NT2/D1 (cell line): ENCODE results near the gene TUBB4B.

Source experiments
- SUZ12 ChIP-seq: IDR thresholded peaks from 2 replicates; pipeline ENCODE4 v1.6.1; 2011; ENCODE audit not compliant: insufficient read length, insufficient read depth; ENCODE audit errors: extremely low read depth
- YY1 ChIP-seq: IDR thresholded peaks from 2 replicates; pipeline ENCODE4 v1.6.1; 2011; ENCODE audit not compliant: insufficient read length, insufficient read depth
- ZNF274 ChIP-seq: IDR thresholded peaks from 2 replicates; pipeline ENCODE4 v1.6.1; 2011; ENCODE audit warnings: mild to moderate bottlenecking, low read depth, low read length

DNA sequence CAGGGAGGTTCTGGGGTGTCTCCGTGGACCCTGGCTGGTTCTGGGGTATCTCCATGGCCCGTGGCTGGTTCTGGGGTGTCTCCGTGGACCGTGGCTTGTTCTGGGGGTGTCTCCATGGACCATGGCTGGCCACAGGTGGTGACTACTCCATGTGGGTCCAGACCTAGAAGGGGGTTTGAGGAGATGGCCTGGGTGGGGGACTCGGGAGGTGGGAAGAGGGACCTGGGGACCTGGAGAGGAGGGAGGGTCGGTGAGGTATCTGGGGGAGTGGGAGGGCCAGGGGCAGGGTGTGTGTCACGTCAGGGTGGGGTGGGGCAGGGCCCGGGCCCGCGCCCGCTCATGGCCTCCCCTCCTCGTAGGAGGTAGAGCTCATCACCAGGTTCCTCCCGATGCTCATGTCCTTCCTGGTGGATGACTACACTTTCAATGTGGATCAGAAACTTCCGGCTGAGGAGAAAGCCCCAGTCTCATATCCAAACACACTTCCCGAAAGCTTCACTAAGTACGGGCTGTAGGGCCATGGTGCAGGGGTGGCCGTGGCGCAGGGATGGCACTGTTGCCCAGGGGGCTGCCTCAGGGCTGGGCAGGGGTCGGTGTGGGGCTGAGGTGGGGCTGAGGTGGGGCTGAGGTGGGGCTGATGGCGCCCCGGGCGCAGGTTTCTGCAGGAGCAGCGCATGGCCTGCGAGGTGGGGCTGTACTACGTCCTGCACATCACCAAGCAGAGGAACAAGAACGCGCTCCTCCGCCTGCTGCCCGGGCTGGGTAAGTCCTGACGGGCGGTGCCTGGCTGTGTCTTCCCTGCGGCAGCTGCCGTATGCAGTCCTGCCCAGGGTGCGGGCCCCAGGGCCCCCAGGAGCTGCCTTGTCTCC is 25.7 kb downstream of the TUBB4B start:
- TF ChIP-seq YY1 (no peak), ZNF274 (no peak), SUZ12 (no peak)
